GM03348 (cell line): Measurements from ENCODE around the gene CSNK1G1.

Source experiments
- DNase-seq: peaks from one replicate; pipeline ENCODE4 v3.0.0; 2012; ENCODE audit warnings: low spot score

CSNK1G1 gene

DNA sequence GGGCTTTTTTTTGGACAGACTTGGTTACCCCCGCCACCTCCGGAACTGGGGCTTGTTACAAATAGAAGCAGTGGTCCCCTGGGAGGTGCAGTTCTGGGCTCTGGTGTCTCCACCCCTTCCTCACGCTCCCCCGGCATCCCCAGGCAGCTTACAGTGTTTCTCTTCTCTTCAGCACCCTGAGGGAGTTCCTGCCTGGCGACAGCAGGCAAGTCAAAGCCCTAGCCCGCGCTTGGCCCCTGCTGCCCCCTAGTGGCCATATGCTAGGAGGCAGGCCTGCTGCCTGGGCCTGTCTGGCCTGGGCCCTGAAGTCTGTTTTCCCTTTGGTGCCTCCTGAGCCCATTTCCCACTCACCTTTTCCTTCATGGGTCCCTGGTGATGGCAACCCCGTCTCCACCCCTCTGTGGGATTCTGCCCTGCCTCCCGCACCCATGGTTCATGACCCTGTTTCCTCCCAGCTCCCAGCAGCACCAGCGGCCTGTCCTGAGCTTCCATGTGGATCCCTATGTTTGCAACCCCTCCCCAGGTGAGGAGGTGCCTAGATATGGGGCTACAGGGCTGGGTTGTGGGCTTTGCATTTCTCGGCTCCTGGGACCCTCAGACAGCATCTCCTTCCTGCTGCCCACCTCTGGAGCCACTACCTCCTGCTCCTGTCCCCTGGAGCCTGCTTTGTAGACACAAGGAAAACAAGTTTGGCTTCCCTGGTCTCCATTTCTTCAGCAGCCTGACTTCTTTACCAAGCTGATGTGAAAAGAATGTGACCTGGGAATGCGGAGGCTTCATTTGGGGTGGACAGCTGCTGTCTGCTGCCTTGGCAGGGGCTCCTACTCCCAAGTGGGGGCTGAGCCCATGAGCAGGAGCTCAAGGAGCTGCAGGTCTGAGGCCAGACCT, 202.2 kb downstream of the CSNK1G1 start:
- peak; percentile 96 for DNase-seq

DNA sequence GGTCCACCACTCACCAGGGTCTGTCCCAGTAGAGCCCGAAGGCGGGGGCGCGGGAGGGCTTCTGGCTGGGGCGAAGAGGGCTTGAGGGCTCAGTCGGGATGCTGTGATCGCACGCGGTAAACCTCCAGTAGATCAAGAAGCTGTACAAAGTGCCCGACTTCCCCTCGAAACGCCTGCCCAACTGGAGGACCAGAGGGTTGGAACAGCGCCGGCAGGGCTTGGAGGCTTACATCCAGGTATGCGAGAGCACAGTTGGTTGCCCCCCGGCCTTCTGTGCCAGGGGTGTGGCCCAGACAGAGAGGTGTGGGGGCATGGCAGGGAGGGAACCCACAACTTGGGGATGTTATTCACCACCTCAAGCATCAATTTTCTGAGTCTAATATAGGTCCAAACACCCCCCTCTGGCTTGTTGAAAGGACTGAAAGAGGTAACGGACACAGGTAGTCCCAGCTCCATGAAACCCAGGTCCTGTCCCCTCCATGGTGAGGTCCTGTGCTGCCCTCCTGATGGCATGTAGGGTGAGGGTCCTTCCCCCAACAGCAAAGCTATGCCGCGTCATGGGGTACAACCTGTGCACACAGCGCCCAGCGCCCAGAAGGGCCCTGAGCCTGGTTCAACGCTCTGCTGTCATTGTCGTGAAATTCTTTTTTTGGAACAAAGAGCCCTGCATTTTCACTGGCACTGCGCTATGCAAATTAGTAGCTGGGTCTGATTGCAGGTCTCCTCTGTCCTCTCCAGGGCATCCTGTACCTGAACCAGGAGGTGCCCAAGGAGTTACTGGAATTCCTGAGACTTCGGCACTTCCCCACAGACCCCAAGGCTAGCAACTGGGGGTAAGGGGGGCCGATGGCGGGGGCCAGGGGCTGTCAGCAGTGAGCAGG, 203.2 kb downstream of the CSNK1G1 start:
- peak; percentile 19 for DNase-seq

DNA sequence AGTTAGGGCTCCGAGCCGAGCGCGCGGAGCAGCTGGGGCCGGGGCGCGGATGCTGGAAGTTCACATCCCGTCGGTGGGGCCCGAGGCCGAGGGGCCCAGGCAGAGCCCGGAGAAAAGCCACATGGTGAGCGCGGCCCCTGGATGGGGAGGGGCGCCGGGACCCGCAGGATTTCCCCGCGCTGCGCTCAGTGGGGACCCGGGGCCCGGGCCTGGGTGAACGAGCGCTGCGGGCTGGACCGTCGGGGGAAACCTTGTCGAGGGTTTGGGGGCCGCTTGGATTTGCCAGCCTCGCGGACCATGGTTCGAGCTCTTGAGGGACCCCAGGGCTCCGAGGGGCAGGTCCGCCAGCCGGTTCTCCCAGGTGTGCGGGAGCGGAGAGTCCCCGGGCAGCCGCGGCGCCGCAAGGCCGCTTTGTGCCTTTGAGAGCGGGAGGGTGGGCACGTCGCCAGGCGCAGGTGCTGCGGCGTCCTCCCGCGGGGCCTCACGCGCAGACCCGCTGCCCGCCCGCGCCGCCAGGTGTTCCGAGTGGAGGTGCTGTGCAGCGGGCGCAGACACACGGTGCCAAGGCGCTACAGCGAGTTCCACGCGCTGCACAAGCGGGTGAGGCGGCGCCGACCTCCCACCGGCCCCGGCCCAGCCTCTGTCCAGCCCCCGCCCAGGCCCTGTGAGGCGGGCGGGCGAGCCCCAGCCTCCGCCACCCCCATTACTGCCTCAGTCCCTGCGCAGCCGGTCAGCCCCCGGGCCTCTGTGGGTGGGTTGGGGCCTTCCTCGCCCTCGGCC, 204.1 kb downstream of the CSNK1G1 start, which contains the start of gene SNX22:
TSS of gene SNX22 (plus strand) at position 5 of the 780 bp plus-strand sequence. CDS start at position 50, 45 bp downstream.
- DNase-seq, result peak; percentile 42

DNA sequence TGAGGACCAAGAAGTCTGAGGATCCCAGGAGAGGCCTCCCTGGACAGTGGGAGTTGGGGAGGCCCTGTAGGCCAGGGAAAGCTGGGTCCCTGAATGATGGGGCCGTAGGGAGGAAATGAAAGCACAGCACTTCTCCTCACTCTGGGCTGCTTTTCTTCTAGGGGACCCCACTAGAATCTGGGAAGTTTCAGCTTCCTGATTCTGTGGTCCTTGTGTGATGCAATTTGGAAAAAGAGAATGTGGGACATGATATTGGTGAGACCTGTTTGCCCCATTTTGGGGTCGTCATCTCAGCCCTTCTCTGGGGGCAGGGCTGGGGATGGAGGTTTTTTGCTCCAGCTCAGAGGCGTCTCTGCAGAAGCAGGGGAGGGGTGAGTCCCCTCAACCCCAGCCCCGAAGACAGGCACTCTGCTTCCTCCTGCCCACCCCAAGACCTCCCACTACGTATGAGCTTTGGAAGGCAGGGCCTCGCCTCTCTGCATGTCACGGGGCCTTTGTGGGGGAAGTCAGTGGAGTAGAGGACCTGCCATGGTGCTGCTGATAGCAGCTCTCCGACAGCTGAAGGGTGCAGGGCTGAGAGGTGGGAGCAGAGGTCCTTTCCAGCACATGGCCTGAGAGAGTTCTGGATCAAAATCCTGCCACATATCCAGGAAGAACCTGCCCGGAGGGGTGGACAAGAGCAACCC, 205.9 kb downstream of the CSNK1G1 start:
- no peak for DNase-seq

DNA sequence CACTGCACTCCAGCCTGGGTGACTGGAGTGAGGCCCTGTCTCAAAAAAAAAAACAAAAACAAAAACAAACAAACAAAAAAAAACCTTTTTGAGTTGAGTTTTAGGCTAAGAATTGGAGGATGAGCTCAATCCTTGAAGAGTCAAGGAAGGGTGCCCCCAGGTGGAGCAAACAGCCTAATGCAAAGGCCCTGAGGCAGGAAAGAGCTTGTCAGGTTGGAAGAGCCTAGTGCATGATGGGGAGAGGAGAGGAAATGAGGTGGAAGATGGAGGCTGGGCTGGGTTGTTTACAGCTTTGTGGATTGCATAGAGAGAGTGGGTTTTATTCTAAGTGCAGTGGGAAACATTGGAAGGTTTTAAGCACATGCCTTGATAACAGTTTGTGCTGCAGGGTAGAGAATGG, 206.5 kb downstream of the CSNK1G1 start:
- no peak for DNase-seq

DNA sequence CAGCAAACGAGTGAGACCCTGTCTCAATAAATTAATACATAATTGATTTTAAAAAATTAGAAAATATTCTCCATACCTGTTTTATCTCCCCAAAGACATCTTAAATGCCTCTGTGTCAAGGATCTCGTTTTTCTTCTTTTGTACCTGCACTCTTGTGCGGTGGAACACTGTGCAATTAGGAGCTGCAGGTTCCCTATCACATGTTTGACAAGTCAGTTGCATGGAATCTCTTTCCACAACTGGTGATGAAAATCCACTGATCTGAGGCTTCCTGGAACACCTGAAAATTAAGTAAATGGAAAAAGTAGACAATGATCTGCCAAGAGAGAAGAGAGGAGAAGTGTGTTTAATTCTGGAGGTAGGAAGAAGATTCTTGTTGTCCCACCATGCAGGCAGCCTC, 207.4 kb downstream of the CSNK1G1 start:
- DNase-seq, result no peak

DNA sequence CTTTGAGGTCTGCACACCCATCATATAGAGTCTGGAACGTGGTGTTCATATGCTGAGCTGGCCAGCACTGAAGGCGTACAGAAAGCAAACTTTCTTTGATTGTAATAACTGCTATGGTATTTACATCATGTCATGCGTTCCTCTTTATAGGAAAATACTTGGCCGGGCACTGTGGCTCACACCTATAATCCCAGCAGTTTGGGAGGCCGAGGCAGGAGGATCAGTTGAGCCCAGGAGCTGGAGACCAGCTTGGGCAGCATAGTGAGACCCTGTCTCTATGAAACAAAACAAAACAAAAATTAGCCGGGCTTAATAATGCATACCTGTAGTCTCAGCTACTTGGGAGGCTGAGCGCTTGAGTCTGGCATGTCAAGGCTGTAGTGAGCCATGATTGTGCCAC, 207.8 kb downstream of the CSNK1G1 start:
- no peak for DNase-seq

DNA sequence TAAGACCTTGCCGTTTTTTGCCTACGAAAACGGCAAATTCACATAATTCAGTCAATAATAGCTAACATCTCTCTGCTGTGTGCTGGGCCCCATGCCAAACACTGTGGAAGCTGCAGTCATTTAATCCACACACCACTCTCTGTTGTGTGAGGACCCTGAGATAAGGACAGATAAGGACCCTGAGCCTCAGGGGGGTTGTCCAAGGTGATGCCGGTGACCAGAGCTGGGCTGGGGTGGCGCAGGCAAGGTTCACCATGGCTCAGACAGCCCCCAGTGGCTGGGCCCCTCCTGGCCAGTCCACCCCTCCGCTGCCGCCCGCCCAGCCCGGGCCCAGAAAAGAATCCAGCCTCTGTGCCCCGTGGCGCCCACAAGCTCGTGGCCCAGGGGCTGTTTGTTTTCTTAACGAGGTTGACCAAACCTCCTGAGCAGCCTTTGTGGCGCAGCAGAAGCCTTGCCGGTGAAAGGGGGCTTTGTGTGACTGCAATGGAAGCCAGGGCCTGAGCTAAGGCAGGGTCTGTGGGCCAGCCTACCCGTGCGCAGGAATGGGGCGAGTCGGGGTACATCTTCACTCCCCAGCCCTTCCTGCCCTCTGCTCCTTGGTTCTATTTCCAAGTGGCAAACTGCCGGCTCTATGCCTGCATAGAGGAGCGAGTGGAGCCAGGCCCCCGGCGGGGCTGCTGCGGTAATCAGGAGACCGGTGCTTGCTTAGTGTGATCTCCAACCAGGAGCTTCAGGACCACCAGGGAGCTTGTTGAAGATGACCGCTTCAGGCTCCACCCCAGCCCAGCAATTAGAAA, 208.9 kb downstream of the CSNK1G1 start:
- no peak for DNase-seq

DNA sequence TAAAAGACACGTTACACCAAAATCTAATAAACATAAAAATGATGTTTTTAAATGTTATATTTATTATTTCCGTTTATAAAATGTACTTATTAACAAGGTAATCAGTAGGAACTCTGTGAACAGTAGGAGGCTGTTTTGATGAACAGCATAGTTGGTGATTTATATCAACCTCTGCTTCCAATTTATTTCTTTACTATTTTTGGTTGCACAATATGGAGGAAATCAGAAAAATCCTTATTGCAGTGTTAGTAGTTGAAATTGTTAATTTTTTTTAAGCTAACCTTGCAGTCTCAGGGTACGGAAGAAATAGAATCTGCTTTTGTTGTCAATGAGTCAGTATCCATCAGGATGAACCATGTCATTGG, 209.5 kb downstream of the CSNK1G1 start:
- DNase-seq, result no peak

DNA sequence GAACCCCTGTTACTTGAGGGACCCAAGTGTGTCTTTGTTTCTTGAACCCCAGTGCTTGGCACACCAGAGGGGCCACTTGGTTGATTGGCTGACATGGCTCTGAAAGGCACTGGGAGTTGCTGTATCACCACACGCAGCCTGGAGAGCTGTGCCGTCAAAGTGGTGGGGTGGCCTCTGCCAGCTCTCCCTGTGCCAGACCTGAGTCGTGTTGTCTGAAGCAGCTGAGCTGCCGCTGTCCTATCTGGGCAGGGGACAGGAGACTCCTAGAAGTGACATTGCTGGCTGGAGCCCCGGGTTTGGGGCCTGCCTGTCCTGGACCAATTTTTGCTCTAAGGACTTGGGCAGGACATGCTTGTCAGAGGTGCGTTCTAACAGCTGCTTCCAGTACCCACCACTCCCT, 209.9 kb downstream of the CSNK1G1 start:
- DNase-seq, result no peak

DNA sequence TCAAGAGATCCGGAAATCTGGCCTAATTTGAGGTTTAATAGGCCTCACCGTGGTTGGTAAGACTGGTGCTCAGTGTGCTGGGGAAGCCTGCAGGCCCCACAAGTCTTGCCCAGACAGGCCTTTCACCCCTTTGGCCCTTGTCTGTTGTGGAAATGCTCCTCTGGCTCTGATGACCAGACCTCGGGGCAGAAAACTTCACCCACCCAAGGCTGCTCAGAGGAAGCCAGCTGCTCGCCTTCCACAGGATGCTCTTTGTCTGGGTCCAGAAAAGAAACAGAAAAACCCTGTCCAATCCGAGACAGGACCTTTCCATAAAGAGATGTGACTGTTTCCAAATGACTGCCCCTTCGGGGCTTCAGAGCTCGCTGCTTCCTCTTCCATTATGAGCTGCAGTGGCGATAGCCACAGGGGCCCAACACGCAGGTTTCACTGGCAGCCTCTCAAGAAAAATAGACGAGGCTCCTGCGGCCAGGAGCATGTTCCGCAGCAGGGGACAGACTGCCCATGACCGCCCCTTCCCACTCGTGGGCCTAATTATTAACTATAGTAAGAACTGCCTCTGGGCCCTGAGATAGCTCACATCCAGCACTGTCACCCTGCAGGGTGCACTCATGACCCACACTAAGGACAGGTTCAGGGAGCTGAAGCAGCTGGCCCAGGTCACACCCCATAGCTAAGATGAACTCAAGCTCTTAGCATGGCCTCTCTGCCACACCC, 211.2 kb downstream of the CSNK1G1 start:
- no peak for DNase-seq

DNA sequence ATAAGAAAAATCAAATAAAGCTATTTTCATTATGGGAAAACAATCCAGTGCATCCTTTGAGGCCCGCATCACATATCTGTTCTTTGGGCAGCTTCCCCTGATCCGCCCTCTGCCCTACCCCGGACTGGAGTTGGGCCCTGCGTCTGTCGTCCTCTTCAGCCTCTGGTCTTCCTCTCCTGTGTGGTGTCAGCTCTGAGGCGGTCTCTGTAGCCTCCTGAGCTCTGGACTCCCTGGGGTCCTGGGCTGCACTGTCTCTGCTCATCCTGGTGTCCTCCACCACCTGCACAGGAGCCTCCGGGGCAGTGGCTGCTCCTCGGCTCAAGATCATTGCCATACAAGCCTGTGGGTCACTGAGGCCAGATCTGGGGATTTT, 211.8 kb downstream of the CSNK1G1 start:
- no peak for DNase-seq

DNA sequence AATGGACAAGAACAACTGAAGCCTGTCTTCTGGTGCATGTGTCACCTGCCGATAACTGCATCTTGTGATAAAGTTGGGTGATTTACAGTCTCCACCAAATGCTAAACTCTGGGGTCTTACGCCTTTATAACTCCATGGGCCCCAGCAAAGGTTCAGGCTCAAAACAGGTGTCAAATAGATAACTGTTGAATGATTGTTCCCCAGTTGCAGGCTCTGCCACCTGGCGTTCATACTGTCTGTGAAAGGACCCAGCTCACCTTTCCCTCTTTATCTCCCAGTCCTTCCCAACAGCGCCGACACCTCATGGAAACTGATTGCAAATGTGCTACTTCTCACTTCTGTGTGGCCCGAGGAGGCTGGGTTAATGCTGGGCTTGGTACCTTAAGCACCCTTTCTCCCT, 212.7 kb downstream of the CSNK1G1 start:
- DNase-seq, result no peak

DNA sequence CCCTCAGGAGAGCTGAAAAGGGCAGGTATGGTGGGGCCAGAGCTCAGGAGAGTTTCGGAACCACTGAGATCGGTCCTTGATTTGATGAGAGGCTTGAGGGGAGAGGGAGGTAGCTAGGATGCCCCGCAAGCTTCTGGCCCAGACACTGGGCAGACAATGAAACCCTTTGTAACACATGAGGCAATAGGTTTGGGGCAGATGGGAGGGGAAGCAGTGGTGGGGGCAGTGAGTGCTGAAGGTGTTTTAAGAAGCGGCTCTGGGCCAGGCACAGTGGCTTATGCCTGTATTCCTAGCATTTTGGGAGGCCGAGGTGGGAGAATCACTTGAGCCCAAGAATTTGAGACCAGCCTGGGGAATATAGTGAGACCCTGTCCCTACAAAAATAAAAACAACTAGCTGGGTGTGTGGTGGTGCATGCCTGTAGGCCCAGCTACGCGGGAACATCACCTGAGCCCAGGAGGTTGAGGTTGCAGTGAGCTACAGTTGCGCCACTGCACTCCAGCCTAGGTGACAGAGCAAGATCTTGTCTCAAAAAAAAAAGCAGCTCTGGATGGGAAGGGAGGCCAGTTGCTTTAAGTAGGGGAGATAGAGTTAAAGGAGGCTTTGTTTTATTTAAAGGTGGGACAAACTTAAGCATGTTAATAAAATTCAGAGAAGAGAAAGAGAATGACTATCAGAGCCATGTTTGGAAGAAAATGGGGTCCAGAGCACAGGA, 214.0 kb downstream of the CSNK1G1 start:
- DNase-seq, result no peak

DNA sequence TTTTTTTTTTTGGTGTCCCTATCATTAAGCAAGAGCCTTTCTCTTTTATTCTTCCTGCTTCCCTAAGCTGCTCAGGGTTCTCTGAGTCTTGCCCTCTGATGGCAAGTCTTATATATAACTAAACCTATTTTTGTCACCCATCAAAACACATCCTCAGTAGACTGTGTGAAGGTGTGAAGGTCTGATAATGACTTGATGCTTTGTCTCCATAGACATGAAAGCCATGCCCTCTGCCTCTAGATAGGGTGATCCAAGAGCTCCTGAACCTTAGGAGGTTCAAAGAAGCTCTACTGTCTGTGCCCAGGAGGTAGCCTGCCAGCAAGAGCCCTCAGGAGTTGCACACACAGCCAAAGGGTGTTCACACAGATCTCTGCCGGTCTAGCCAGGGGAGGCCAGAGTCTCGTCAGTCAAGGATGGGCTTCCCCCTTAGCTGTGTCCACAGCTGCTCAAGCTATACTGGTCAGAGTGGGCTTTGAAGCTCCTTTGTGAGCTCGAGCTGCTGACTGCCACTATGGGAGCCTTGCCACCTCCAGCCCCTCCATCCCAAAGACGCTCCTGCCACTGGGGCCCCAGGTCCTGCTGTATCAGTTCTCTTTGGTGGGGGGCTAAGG, 217.5 kb downstream of the CSNK1G1 start:
- DNase-seq, result no peak

DNA sequence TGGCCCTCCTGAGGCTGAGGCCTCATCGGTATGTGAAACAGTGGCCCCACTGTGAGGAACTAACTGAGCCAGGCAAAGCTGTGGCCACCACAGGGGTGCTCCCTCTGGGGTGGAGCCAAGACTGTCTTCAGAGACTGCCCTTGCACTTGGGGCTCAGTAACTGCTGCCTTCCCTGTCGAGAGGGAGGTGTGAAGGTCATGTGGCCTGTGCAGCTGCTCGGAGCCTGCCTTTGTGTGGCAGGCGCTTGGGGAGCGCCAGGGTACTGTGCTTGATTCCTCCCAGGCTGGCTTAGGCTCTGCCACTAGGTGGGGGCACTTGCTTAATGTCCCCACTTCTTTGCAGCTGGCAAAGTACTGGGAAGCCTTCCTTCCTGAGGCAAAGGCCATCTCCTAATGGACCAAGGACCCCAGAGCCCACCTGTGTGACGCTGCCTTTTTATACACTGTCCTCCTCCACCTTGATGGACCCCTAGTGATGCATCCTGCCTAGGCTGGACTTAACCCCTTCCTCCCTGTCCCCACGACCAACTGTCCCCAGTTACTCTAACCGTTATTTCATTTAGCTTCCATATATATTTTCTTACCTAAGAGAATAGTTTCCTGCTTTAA, 218.6 kb downstream of the CSNK1G1 start:
- no peak for DNase-seq

DNA sequence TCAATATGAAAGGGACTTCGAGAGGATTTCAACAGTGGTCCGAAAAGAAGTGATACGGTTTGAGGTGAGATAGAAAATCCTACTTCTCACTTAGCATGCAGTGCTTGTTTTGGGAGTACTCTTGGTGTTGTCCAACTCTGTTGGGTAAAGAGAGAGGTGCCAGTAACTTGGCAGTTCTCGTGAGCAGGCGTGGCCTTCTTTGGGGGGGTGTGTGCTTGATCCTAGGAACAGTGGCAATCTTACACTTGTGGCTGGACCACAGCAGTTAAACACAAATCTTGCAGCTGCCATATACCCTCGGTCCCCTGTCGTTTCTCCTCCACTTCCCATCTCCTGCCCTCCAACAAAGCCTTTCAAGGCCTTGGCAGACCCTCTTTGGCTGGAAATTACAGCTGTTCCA, 219.6 kb downstream of the CSNK1G1 start:
- no peak for DNase-seq

DNA sequence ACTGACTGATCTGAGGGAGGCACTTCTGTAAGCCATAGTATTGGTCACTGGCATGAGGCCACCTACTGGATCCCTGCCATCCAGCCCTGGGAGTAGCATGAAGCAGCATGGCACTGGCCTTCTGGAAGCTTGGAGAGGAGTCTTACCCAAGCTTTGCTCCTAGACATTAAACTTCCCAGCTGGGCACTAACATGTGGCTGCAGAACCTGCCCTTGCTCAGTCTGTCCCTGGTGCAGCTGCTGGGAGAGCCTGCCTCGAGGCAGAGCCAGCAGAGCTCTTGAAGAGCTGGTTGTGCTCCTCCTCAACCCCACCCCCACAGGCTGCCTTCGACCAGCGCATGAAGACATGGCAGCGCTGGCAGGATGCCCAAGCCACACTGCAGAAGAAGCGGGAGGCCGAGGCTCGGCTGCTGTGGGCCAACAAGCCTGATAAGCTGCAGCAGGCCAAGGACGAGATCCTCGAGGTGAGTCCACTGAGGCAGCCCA, 221.6 kb downstream of the CSNK1G1 start:
- no peak for DNase-seq
